Measurements from ENCODE around the gene FFAR1.

The FFAR1 gene

GRCh38 chr19:35380450-35381124 is 32.9 kb downstream of the FFAR1 start:
- Histone ChIP-seq H3K4me1 (ENCODE audit: insufficient read depth, low read length) (no peaks in the 10 kb centered on the region), H3K36me3 (ENCODE audit: insufficient read depth, low read length) (no peaks in the 10 kb centered on the region), H3K27me3 (ENCODE audit: insufficient read depth, low read length) (no peaks in the 10 kb centered on the region)

GRCh38 chr19:35381318-35381717 is 33.6 kb downstream of the FFAR1 start:
- Histone ChIP-seq H3K4me3 (ENCODE audit: low read length) (no peak overlapping the region), H3K27me3 (ENCODE audit: insufficient read depth, low read length) (no peaks in the 10 kb centered on the region), H3K9me3 (ENCODE audit: low read length) (peaks cover 3% of the 10 kb centered on the region), H2AFZ (ENCODE audit: low read depth, low read length) (no peak overlapping the region), H3K4me1 (ENCODE audit: insufficient read depth, low read length) (no peaks in the 10 kb centered on the region), H3K36me3 (ENCODE audit: insufficient read depth, low read length) (no peaks in the 10 kb centered on the region)

More at GRCh38 chr19:35380450-35381124, 32.9 kb downstream of the FFAR1 start:
- Histone ChIP-seq H3K4me3 (ENCODE audit: low read length) (no peak overlapping the region), H2AFZ (ENCODE audit: low read depth, low read length) (no peak overlapping the region), H3K9me3 (ENCODE audit: low read length) (peaks cover under 1% of the 10 kb centered on the region)

GRCh38 chr19:35381926-35382325 is 34.2 kb downstream of the FFAR1 start:
- H3K27me3 ChIP-seq (ENCODE audit: insufficient read depth, low read length): no peaks in the 10 kb centered on the region
- H3K4me3 ChIP-seq (ENCODE audit: low read length): no peak overlapping the region
- no peaks in the 10 kb centered on the region for H3K36me3 ChIP-seq (ENCODE audit: insufficient read depth, low read length)
- H3K4me1 ChIP-seq (ENCODE audit: insufficient read depth, low read length): no peaks in the 10 kb centered on the region
- H2AFZ ChIP-seq (ENCODE audit: low read depth, low read length): no peak overlapping the region
- peaks cover 3% of the 10 kb centered on the region for H3K9me3 ChIP-seq (ENCODE audit: low read length)

- Histone ChIP-seq H3K9me3 (ENCODE audit: low read length) (peaks cover 5% of the 10 kb centered on the region), H2AFZ (ENCODE audit: low read depth, low read length) (no peak overlapping the region), H3K36me3 (ENCODE audit: insufficient read depth, low read length) (no peaks in the 10 kb centered on the region), H3K27me3 (ENCODE audit: insufficient read depth, low read length) (no peaks in the 10 kb centered on the region), H3K4me1 (ENCODE audit: insufficient read depth, low read length) (no peaks in the 10 kb centered on the region), H3K4me3 (ENCODE audit: low read length) (no peak overlapping the region)
Observed at GRCh38 chr19:35383536-35383935, 35.8 kb downstream of the FFAR1 start.

- Histone ChIP-seq H3K4me1 (ENCODE audit: insufficient read depth, low read length) (no peaks in the 10 kb centered on the region), H2AFZ (ENCODE audit: low read depth, low read length) (no peak overlapping the region), H3K27me3 (ENCODE audit: insufficient read depth, low read length) (no peaks in the 10 kb centered on the region), H3K9me3 (ENCODE audit: low read length) (peaks cover 5% of the 10 kb centered on the region), H3K36me3 (ENCODE audit: insufficient read depth, low read length) (no peaks in the 10 kb centered on the region), H3K4me3 (ENCODE audit: low read length) (no peak overlapping the region)
Observed at GRCh38 chr19:35388277-35389054, 40.8 kb downstream of the FFAR1 start.

DNA sequence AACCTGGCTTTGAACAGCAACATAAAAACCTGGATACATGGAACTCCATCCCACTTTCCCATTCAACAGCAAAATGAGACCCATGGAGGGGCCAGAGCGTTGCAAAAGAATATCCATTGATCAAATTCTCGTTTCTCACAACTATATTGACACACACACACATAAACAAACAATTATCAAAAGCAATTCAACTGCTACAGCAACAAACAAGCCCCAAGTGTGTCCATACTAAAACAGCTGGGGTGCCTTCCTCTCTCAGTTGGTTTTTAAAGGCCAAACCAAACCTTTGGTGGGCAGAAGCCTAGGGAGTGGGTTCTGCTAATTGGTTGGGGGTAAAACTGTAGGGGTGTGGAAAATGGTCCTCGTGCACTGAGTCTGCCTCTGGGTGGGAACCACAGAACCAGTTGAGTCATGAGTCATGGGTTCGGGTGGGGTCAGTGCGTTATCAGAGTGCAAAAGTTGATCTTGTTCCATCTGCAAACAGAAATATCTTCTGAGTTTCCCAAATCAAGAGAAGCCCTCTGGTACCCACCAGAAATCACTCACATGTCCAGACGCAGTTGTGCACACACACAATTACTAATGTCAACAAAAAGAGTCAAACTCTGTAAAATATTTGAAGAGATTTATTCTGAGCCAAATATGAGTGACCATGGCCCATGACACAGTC is 41.6 kb downstream of the FFAR1 start:
- H3K36me3 ChIP-seq (ENCODE audit: insufficient read depth, low read length): no peaks in the 10 kb centered on the region
- H3K4me1 ChIP-seq (ENCODE audit: insufficient read depth, low read length): no peaks in the 10 kb centered on the region
- H3K9me3 ChIP-seq (ENCODE audit: low read length): peaks cover 5% of the 10 kb centered on the region
- no peak overlapping the region for H2AFZ ChIP-seq (ENCODE audit: low read depth, low read length)
- H3K4me3 ChIP-seq (ENCODE audit: low read length): no peak overlapping the region
- no peaks in the 10 kb centered on the region for H3K27me3 ChIP-seq (ENCODE audit: insufficient read depth, low read length)

- Histone ChIP-seq H3K27me3 (ENCODE audit: insufficient read depth, low read length) (no peaks in the 10 kb centered on the region), H3K36me3 (ENCODE audit: insufficient read depth, low read length) (no peaks in the 10 kb centered on the region)
Observed at GRCh38 chr19:35392742-35393715, 45.3 kb downstream of the FFAR1 start.

DNA sequence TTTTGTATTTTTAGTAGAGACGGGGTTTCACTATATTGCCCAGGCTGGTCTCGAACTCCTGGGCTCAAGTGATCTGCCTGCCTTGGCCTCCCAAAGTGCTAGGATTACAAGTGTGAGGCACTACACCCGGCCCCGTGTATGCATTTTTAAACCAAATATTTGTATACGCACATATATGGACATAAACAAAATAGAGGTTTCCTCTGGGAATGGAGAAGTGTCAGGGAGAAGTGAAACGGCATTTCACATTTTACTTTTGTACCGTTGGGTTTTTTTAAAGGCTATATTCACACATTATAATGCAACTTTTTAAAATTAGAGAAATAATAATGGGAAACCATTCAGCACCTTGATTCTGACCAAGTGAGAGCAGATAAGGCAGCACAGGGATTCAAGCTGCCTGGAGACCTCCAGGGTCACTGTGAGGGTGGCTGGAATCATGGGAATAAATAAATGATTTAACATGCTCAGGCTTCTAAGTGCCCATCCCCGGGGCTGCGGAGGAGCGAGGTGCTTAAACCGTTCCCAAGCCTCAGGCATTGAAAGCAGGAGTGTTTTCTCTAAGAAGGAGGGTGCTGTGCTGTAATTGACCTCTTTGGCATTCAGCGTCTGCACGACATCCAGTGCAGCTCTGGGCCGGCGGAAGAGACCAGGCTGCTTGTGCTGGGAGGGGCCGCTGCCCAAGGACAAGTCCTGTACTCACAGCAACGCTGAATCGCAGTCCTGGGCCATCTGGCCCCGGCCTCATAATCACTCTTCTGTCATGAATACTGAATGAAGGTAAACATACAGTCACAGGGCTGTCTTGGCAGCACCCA is 47.9 kb downstream of the FFAR1 start:
- Histone ChIP-seq H3K27me3 (ENCODE audit: insufficient read depth, low read length) (no peaks in the 10 kb centered on the region), H3K4me1 (ENCODE audit: insufficient read depth, low read length) (no peaks in the 10 kb centered on the region), H3K36me3 (ENCODE audit: insufficient read depth, low read length) (no peaks in the 10 kb centered on the region), H3K4me3 (ENCODE audit: low read length) (no peak overlapping the region), H3K9me3 (ENCODE audit: low read length) (no peaks in the 10 kb centered on the region), H2AFZ (ENCODE audit: low read depth, low read length) (no peak overlapping the region)

More at GRCh38 chr19:35392742-35393715, 45.3 kb downstream of the FFAR1 start:
- no peak overlapping the region for H2AFZ ChIP-seq (ENCODE audit: low read depth, low read length)
- no peaks in the 10 kb centered on the region for H3K9me3 ChIP-seq (ENCODE audit: low read length)
- no peaks in the 10 kb centered on the region for H3K4me1 ChIP-seq (ENCODE audit: insufficient read depth, low read length)
- no peak overlapping the region for H3K4me3 ChIP-seq (ENCODE audit: low read length)

DNA sequence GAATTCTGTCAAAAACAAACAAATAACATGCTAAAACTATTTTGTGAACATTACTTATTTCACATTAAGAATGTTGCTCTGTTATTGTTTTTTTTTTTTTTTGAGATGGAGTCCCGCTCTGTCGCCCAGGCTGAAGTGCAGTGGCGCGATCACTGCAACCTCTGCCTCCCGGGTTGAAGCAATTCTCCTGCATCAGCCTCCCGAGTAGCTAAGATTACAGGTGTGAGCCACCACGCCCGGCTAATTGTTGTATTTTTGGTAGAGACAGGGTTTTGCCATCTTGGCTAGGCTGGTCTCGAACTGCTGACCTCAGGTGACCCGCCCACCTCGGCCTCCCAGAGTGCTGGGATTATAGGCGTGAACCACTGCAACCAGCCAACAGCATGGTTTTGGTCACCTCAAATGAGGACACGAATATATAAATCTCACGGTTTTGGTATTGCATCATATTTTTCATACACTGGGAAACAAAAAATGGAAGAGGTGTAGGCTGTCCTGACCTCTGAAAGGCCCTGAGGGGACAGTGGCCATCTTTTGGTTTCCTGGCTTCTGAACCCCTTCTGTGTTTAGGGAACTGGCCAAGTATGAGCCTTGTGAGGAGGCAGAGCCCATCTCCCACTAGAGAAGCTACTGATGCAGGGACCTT is 48.7 kb downstream of the FFAR1 start:
- Histone ChIP-seq H3K27me3 (ENCODE audit: insufficient read depth, low read length) (no peaks in the 10 kb centered on the region), H3K36me3 (ENCODE audit: insufficient read depth, low read length) (no peaks in the 10 kb centered on the region), H3K9me3 (ENCODE audit: low read length) (no peaks in the 10 kb centered on the region)

GRCh38 chr19:35397064-35397463 is 49.4 kb downstream of the FFAR1 start:
- H2AFZ ChIP-seq (ENCODE audit: low read depth, low read length): no peak overlapping the region
- H3K36me3 ChIP-seq (ENCODE audit: insufficient read depth, low read length): no peaks in the 10 kb centered on the region
- no peak overlapping the region for H3K4me3 ChIP-seq (ENCODE audit: low read length)
- H3K27me3 ChIP-seq (ENCODE audit: insufficient read depth, low read length): no peaks in the 10 kb centered on the region
- H3K9me3 ChIP-seq (ENCODE audit: low read length): no peaks in the 10 kb centered on the region
- H3K4me1 ChIP-seq (ENCODE audit: insufficient read depth, low read length): no peaks in the 10 kb centered on the region

More for the DNA sequence above, 48.7 kb downstream of the FFAR1 start:
- H3K4me3 ChIP-seq (ENCODE audit: low read length): no peak overlapping the region
- no peak overlapping the region for H2AFZ ChIP-seq (ENCODE audit: low read depth, low read length)
- H3K4me1 ChIP-seq (ENCODE audit: insufficient read depth, low read length): no peaks in the 10 kb centered on the region

Measured in neuron (in vitro differentiated cells).